WTC11 (cell line): Measurements from ENCODE around the gene KRT9.

Experiments
- ATF1 ChIP-seq: sonication (generic); formaldehyde crosslinking; IDR thresholded peaks from 2 replicates; pipeline ENCODE4 v1.8.1; 2023; ENCODE audit warnings: mild to moderate bottlenecking, moderate library complexity, missing genetic modification reagents
- ESRRA ChIP-seq: sonication (generic); formaldehyde crosslinking; IDR thresholded peaks from 2 replicates; pipeline ENCODE4 v1.8.1; 2022; ENCODE audit warnings: mild to moderate bottlenecking, missing genetic modification reagents, borderline replicate concordance
- FOXK1 ChIP-seq: sonication (generic); formaldehyde crosslinking; IDR thresholded peaks from 2 replicates; pipeline ENCODE4 v1.8.0; 2022; ENCODE audit warnings: mild to moderate bottlenecking, moderate library complexity, missing genetic modification reagents
- TP53 ChIP-seq: sonication (generic); formaldehyde crosslinking; IDR thresholded peaks from 2 replicates; pipeline ENCODE4 v1.8.1; 2023; ENCODE audit warnings: mild to moderate bottlenecking, missing genetic modification reagents
- TF ChIP-seq, protein P1 (sequence below): fragments of 200-600 bp; IDR thresholded peaks from 2 replicates; pipeline ENCODE4 v1.8.0; 2022; ENCODE audit warnings: antibody characterized with exemption

DNA sequence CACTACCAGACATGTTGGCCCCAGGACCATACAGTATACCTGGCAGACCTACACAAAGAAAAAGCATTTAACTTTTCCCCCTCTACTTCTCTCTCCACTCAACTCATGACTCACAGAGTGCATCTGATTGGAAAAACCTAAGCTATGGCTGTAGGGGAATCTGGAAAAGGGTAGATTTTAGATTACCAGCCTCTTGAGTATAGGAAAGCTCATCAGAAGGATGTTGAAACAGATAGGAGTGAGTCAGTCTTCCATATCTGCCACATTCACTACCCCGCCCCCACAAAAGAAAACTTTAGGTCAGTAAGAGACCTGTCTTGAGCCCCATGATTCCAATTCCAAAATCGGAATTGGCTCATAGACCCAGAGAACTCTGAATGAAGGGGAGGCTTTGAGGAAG lies 12.3 kb downstream of the KRT9 start:
- TF ChIP-seq, protein P1, sequence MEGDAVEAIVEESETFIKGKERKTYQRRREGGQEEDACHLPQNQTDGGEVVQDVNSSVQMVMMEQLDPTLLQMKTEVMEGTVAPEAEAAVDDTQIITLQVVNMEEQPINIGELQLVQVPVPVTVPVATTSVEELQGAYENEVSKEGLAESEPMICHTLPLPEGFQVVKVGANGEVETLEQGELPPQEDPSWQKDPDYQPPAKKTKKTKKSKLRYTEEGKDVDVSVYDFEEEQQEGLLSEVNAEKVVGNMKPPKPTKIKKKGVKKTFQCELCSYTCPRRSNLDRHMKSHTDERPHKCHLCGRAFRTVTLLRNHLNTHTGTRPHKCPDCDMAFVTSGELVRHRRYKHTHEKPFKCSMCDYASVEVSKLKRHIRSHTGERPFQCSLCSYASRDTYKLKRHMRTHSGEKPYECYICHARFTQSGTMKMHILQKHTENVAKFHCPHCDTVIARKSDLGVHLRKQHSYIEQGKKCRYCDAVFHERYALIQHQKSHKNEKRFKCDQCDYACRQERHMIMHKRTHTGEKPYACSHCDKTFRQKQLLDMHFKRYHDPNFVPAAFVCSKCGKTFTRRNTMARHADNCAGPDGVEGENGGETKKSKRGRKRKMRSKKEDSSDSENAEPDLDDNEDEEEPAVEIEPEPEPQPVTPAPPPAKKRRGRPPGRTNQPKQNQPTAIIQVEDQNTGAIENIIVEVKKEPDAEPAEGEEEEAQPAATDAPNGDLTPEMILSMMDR, result no peak
- TF ChIP-seq FOXK1 (CRISPR knock-in tag) (no peak), ESRRA (CRISPR knock-in tag) (no peak), ATF1 (no peak), TP53 (CRISPR knock-in tag) (no peak)
